HepG2 (cell line): ENCODE data around the gene FLRT3. TPM values are rescaled to one million over a fixed set of nuclear protein-coding genes. Genes with fewer than 3 reads are reported as not detected.

ENCODE experiments used
- ATAC-seq: fragments of 200-7000 bp; cut with Tn5 transposase; 3 replicates; pipeline ENCODE4 v1.9.1; 2020; ENCODE audit warnings: mild to moderate bottlenecking, moderate library complexity
- BruUV-seq: library from RNA; stranded (reverse); fragments of 400-500 nt; replicated peaks from 2 replicates; lab custom pipeline; 2021; lab: Mats Ljungman, UMichigan
- CTCF ChIA-PET: fragments of 300-600 bp; formaldehyde crosslinking; extraction: SDS; loops from one replicate; lab custom pipeline; 2021; ENCODE audit warnings: low total read pairs, inconsistent platforms, low intra/inter-chr PET ratio; lab: Yijun Ruan, JAX
- POLR2A ChIA-PET: fragments of 350-600 bp; sonication (Branson Sonifier 250); formaldehyde crosslinking; loops from one replicate; lab custom pipeline; 2020; ENCODE audit warnings: antibody characterized with exemption, inconsistent platforms; lab: Yijun Ruan, JAX
- DNase-seq: peaks from one replicate; pipeline ENCODE4 v3.0.0-alpha.2; 2015; ENCODE audit warnings: low spot score
- FAIRE-seq: peaks from 3 replicates; lab custom pipeline; 2011; peaks lifted over from hg19 to GRCh38; lab: Jason Lieb, UNC
- H2AFZ ChIP-seq: one replicate; pipeline ENCODE4 v1.6.1; 2011; ENCODE audit warnings: low read length, inconsistent platforms
- H3K27ac ChIP-seq: fragments of 300-600 bp; 3 replicates; pipeline ENCODE4 v1.8.0; 2011; ENCODE audit warnings: mixed run types, mild to moderate bottlenecking, mixed read lengths, low read length, inconsistent platforms; ENCODE audit not compliant: insufficient read depth; ENCODE audit errors: extremely low read length
- H3K27me3 ChIP-seq, 2 experiments: fragments of 200-600 bp in 1 of 2; 2 replicates in 1 of 2; 3 replicates in 1 of 2; pipeline versions ENCODE4 v1.6.0 to v1.8.0; 2011; ENCODE audit warnings: low read length in 2 of 2, mild to moderate bottlenecking in 2 of 2, moderate library complexity in 2 of 2, inconsistent platforms in 1 of 2; ENCODE audit not compliant: insufficient read depth in 2 of 2, control insufficient read depth in 1 of 2
- H3K36me3 ChIP-seq, 2 experiments: fragments of 200-600 bp in 1 of 2; replicated peaks in 1 of 2; 2 replicates in 1 of 2; 3 replicates in 1 of 2; pipeline versions ENCODE4 v1.5.1 to v1.8.0; 2011; ENCODE audit warnings: low read length in 2 of 2, inconsistent platforms in 1 of 2; ENCODE audit not compliant: insufficient read depth in 2 of 2, control insufficient read depth in 1 of 2
- H3K4me1 ChIP-seq: 2 replicates; pipeline ENCODE4 v1.5.1; 2012; ENCODE audit warnings: low read length, inconsistent platforms; ENCODE audit not compliant: insufficient read depth
- H3K4me2 ChIP-seq: 2 replicates; pipeline ENCODE4 v1.6.0; 2011; ENCODE audit warnings: low read depth, low read length, inconsistent platforms
- H3K4me3 ChIP-seq, 3 experiments: fragments of 200-600 bp in 1 of 3; sonication (generic), shearing (Covaris generic) in 1 of 3; replicated peaks in 1 of 3; 2 replicates each; pipeline ENCODE4 v1.5.1; 2011 to 2016; ENCODE audit warnings: low read length in 3 of 3, inconsistent platforms in 2 of 3, low read depth in 2 of 3, mild to moderate bottlenecking in 2 of 3, control low read depth in 1 of 3, mixed read lengths in 1 of 3; ENCODE audit not compliant: insufficient read depth in 1 of 3
- H3K79me2 ChIP-seq: one replicate; pipeline ENCODE4 v1.6.1; 2011; ENCODE audit warnings: low read length, inconsistent platforms; ENCODE audit not compliant: insufficient read depth
- H3K9ac ChIP-seq: 2 replicates; pipeline ENCODE4 v1.6.0; 2011; ENCODE audit warnings: mild to moderate bottlenecking, low read depth, low read length, inconsistent platforms; ENCODE audit not compliant: insufficient read depth
- H3K9me3 ChIP-seq: 2 replicates; pipeline ENCODE4 v1.5.1; 2012; ENCODE audit warnings: mild to moderate bottlenecking, low read length
- H4K20me1 ChIP-seq: 2 replicates; pipeline ENCODE4 v1.6.0; 2011; ENCODE audit warnings: inconsistent platforms, mild to moderate bottlenecking, low read length, moderate library complexity; ENCODE audit not compliant: insufficient read depth
- HNF4G ChIP-seq, 2 experiments: sonication (generic) in 1 of 2; formaldehyde crosslinking in 1 of 2; IDR thresholded peaks; 2 replicates each; pipeline versions ENCODE4 v1.4.0 to v1.6.1; 2011 to 2020; ENCODE audit warnings: borderline replicate concordance in 2 of 2, low read depth in 2 of 2, mild to moderate bottlenecking in 2 of 2, low read length in 1 of 2, missing genetic modification reagents in 1 of 2, moderate library complexity in 1 of 2
- IKZF1 ChIP-seq: fragments of 450-650 bp; IDR thresholded peaks from 2 replicates; pipeline ENCODE4 v1.7.1; 2016
- KDM5B ChIP-seq: sonication (generic); formaldehyde crosslinking; IDR thresholded peaks from 2 replicates; pipeline ENCODE4 v1.4.0; 2020; ENCODE audit warnings: missing genetic modification reagents, mild to moderate bottlenecking, borderline replicate concordance
- SP140L ChIP-seq: sonication (generic); formaldehyde crosslinking; IDR thresholded peaks from 2 replicates; pipeline ENCODE4 v1.4.0; 2020; ENCODE audit warnings: missing genetic modification reagents, borderline replicate concordance
- TAF15 ChIP-seq: fragments of 200-400 bp; formaldehyde crosslinking; IDR thresholded peaks from one replicate; pipeline ENCODE4 v1.6.1; 2018; ENCODE audit warnings: mild to moderate bottlenecking, low read depth, low read length; ENCODE audit not compliant: poor library complexity, severe bottlenecking
- ZNF264 ChIP-seq: sonication (generic); formaldehyde crosslinking; IDR thresholded peaks from 2 replicates; pipeline ENCODE4 v1.4.0; 2020; ENCODE audit warnings: missing genetic modification reagents
- ZNF276 ChIP-seq: sonication (generic); formaldehyde crosslinking; IDR thresholded peaks from 2 replicates; pipeline ENCODE4 v1.4.0; 2020; ENCODE audit warnings: mild to moderate bottlenecking, low read depth, missing genetic modification reagents
- ZNF350 ChIP-seq: sonication (generic); formaldehyde crosslinking; IDR thresholded peaks from 2 replicates; pipeline ENCODE4 v1.4.0; 2020; ENCODE audit warnings: mild to moderate bottlenecking, low read depth, missing genetic modification reagents, borderline replicate concordance
- ZNF572 ChIP-seq: sonication (generic); formaldehyde crosslinking; IDR thresholded peaks from 2 replicates; pipeline ENCODE4 v1.5.1; 2020; ENCODE audit warnings: mild to moderate bottlenecking, missing genetic modification reagents
- ZNF598 ChIP-seq: sonication (generic); formaldehyde crosslinking; IDR thresholded peaks from 2 replicates; pipeline ENCODE4 v1.5.1; 2020; ENCODE audit warnings: mild to moderate bottlenecking, missing genetic modification reagents, borderline replicate concordance
- ZNF800 ChIP-seq: sonication (generic); formaldehyde crosslinking; IDR thresholded peaks from 2 replicates; pipeline ENCODE4 v1.4.0; 2020; ENCODE audit warnings: missing genetic modification reagents
- WGBS: methylation state at CpG from one replicate; pipeline ENCODE4 v1.1.6; 2017; ENCODE audit warnings: low lambda C conversion rate; 5-methylcytosine and 5-hydroxymethylcytosine counted together
- in situ Hi-C: cut with HindIII; loops from 2 replicates; pipeline ENCODE4 v1.10.0; 2017; ENCODE audit warnings: low pct_unique_long_range_greater_than_20kb; ENCODE audit not compliant: extremely low pct_ligation_motif_present
- intact Hi-C: fragments of 100-400 bp; cut with micrococcal nuclease; formaldehyde crosslinking; loops from one replicate; pipeline ENCODE4 v1.10.0; 2022; ENCODE audit not compliant: unreplicated experiment
- polyA plus RNA-seq, 8 experiments: library from polyadenylated mRNA; depleted of rRNA in 3 of 8; stranded (reverse) in 7 of 8; unstranded in 1 of 8; fragments of >200 nt; fragmentation: Illumina TruSeq in 4 of 8; extraction: Trizol in 4 of 8; gene quantifications; 2 replicates each; pipeline versions ENCODE4 v1.2.1 to v1.2.3, GENCODE V29; 2011 to 2016; ENCODE audit warnings: low read depth in 4 of 8, missing spikeins in 1 of 8, mixed read lengths in 1 of 8; ENCODE audit not compliant: insufficient read depth in 1 of 8
- total RNA-seq, 5 experiments: library from RNA; depleted of rRNA; stranded (reverse); fragments of >200 nt; fragmentation: Illumina TruSeq; extraction: Trizol; gene quantifications; 2 replicates each; pipeline ENCODE4 v1.2.3, GENCODE V29; 2016; ENCODE audit warnings: low read depth in 1 of 5
- TF ChIP-seq, protein P1 (sequence below): sonication (generic); formaldehyde crosslinking; IDR thresholded peaks from 2 replicates; pipeline ENCODE4 v1.4.0; 2020; ENCODE audit warnings: mild to moderate bottlenecking, missing genetic modification reagents
- TF ChIP-seq, protein P2 (sequence below): sonication (generic); formaldehyde crosslinking; IDR thresholded peaks from 2 replicates; pipeline ENCODE4 v1.5.0; 2020; ENCODE audit warnings: mild to moderate bottlenecking, missing genetic modification reagents, borderline replicate concordance

Gene FLRT3
- total and polyA plus RNA-seq, 2 of the 13 experiments (the other 11 are each of a cell fraction or from before 2014, with no cell fraction given): 0.44 to 5.3 TPM

DNA sequence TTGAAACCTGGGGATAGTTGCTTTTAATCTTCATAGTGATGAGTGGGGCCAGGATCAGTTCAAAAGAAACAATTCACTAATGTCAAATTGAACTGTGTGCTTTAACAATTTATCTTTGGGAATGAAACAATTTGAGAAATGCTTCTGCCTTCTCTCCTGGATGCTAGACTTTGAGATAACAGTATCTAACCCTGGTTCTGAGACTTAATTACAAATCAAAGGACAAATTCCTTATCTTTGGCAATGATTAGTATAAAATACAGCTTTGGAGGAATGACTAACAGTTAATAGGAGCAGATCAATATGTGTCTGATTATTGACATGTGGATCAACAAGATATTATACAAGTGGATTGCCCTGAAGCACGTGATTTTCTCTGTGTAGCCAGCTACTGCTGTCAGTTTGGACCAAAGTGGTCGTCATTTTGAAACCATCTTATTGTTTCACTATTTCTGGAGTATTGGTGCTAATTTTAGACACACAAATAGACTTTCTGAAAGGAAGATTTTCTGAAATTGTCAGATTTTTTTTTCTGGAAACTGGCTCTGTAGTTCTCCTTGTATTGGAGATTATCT lies 6.2 kb upstream of the FLRT3 start:
- Histone ChIP-seq H3K4me2 (no peak overlapping the region), H4K20me1 (no peaks in the 10 kb centered on the region), H3K27me3 (no peaks in the 10 kb centered on the region), H3K4me3 (no peak overlapping the region), H3K9me3 (no peaks in the 10 kb centered on the region), H3K4me1 (no peaks in the 10 kb centered on the region), H2AFZ (no peak overlapping the region), H3K79me2 (no peaks in the 10 kb centered on the region), H3K27ac (no peak overlapping the region), H3K9ac (no peak overlapping the region), H3K36me3 (no peaks in the 10 kb centered on the region)
- DNase-seq (no peak), ATAC-seq (no peak), FAIRE-seq (no peak)
- ChIA-PET POLR2A (no interaction called here), CTCF (no interaction called here)
- in situ Hi-C loops: no loop called here
- no TSS peak for BruUV-seq
- intact Hi-C loops: no loop called here
- 15% methylated on average over 2 of the region's 2 CpGs for WGBS
- TF ChIP-seq ZNF800 (CRISPR knock-in tag) (no peak), SP140L (CRISPR knock-in tag) (no peak), ZNF598 (CRISPR knock-in tag) (no peak), ZNF572 (CRISPR knock-in tag) (no peak), ZNF350 (CRISPR knock-in tag) (no peak), KDM5B (CRISPR knock-in tag) (no peak), TAF15 (no peak), ZNF264 (CRISPR knock-in tag) (no peak), IKZF1 (no peak), ZNF276 (CRISPR knock-in tag) (no peak), HNF4G (IDR thresholded peaks at IDR 0.05; ENCODE audit: borderline replicate concordance, low read depth, low read length) (no peak), HNF4G (CRISPR knock-in tag; IDR thresholded peaks at IDR 0.05; ENCODE audit: borderline replicate concordance, low read depth) (no peak)
- TF ChIP-seq, protein P1, sequence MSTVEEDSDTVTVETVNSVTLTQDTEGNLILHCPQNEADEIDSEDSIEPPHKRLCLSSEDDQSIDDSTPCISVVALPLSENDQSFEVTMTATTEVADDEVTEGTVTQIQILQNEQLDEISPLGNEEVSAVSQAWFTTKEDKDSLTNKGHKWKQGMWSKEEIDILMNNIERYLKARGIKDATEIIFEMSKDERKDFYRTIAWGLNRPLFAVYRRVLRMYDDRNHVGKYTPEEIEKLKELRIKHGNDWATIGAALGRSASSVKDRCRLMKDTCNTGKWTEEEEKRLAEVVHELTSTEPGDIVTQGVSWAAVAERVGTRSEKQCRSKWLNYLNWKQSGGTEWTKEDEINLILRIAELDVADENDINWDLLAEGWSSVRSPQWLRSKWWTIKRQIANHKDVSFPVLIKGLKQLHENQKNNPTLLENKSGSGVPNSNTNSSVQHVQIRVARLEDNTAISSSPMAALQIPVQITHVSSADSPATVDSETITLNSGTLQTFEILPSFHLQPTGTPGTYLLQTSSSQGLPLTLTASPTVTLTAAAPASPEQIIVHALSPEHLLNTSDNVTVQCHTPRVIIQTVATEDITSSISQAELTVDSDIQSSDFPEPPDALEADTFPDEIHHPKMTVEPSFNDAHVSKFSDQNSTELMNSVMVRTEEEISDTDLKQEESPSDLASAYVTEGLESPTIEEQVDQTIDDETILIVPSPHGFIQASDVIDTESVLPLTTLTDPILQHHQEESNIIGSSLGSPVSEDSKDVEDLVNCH (CRISPR knock-in tag): no peak
- TF ChIP-seq, protein P2, sequence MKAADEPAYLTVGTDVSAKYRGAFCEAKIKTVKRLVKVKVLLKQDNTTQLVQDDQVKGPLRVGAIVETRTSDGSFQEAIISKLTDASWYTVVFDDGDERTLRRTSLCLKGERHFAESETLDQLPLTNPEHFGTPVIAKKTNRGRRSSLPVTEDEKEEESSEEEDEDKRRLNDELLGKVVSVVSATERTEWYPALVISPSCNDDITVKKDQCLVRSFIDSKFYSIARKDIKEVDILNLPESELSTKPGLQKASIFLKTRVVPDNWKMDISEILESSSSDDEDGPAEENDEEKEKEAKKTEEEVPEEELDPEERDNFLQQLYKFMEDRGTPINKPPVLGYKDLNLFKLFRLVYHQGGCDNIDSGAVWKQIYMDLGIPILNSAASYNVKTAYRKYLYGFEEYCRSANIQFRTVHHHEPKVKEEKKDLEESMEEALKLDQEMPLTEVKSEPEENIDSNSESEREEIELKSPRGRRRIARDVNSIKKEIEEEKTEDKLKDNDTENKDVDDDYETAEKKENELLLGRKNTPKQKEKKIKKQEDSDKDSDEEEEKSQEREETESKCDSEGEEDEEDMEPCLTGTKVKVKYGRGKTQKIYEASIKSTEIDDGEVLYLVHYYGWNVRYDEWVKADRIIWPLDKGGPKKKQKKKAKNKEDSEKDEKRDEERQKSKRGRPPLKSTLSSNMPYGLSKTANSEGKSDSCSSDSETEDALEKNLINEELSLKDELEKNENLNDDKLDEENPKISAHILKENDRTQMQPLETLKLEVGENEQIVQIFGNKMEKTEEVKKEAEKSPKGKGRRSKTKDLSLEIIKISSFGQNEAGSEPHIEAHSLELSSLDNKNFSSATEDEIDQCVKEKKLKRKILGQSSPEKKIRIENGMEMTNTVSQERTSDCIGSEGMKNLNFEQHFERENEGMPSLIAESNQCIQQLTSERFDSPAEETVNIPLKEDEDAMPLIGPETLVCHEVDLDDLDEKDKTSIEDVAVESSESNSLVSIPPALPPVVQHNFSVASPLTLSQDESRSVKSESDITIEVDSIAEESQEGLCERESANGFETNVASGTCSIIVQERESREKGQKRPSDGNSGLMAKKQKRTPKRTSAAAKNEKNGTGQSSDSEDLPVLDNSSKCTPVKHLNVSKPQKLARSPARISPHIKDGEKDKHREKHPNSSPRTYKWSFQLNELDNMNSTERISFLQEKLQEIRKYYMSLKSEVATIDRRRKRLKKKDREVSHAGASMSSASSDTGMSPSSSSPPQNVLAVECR: no peak
